GM23248 (cell line): ENCODE data around the gene CEACAM18.

Source experiments
- EZH2 ChIP-seq: fragments of 200-600 bp; sonication (generic); IDR thresholded peaks from 2 replicates; pipeline ENCODE4 v1.6.1; 2018; ENCODE audit warnings: antibody characterized with exemption, mild to moderate bottlenecking; ENCODE audit not compliant: insufficient read depth, poor library complexity, severe bottlenecking
- EZH2phosphoT487 ChIP-seq: fragments of 200-600 bp; sonication (generic); IDR thresholded peaks from 2 replicates; pipeline ENCODE4 v1.6.1; 2018; ENCODE audit warnings: antibody characterized with exemption, moderate library complexity, mild to moderate bottlenecking, low read depth; ENCODE audit not compliant: insufficient read depth

DNA sequence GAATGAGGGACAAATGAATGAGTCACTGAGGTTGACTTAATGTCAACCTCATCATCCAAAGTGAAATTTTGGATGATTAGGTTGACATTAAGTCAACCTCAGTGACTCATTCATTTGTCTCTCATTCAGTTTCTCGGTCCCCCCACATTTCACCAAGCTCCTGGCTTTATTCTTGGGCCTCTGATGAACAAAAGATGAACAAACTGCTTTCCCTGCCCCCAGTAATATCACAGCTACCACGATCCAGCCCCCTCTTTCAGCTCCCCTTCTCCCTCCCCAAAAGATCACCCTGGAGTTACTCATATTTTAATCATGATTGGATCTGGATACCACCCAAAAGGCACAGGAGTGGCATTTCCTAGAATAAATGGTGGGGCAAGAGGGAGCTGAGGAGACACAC is 10.8 kb downstream of the CEACAM18 start:
- TF ChIP-seq EZH2: no peak
- no peak for TF ChIP-seq EZH2phosphoT487
